ENCODE measurements around the gene GPC5.

Gene GPC5

GRCh38 chr13:91598655-91599054, 200.2 kb downstream of the GPC5 start:
- no peak for DNase-seq

- DNase-seq, result no peak
Measured at GRCh38 chr13:91601273-91601672, 202.9 kb downstream of the GPC5 start.

- no peak for DNase-seq
Measured at GRCh38 chr13:91601807-91602206, 203.4 kb downstream of the GPC5 start.

- DNase-seq, result no peak
Measured at GRCh38 chr13:91609353-91609752, 210.9 kb downstream of the GPC5 start.

GRCh38 chr13:91618315-91618714, 219.9 kb downstream of the GPC5 start:
- DNase-seq, result no peak

- no peak for DNase-seq
Measured at GRCh38 chr13:91620670-91621141, 222.3 kb downstream of the GPC5 start.

GRCh38 chr13:91621161-91621560, 222.7 kb downstream of the GPC5 start:
- DNase-seq, result no peak

- DNase-seq, result no peak
Measured at GRCh38 chr13:91621963-91622362, 223.5 kb downstream of the GPC5 start.

GRCh38 chr13:91622778-91623550, 224.5 kb downstream of the GPC5 start:
- DNase-seq, result no peak

- no peak for DNase-seq
Measured at GRCh38 chr13:91627952-91628739, 229.7 kb downstream of the GPC5 start.

- no peak for DNase-seq
Measured at GRCh38 chr13:91630946-91631345, 232.5 kb downstream of the GPC5 start.

- no peak for DNase-seq
Measured at GRCh38 chr13:91632086-91632485, 233.7 kb downstream of the GPC5 start.

- no peak for DNase-seq
Measured at GRCh38 chr13:91639330-91639729, 240.9 kb downstream of the GPC5 start.

- DNase-seq, result no peak
Measured at GRCh38 chr13:91643394-91643793, 245.0 kb downstream of the GPC5 start.

GRCh38 chr13:91644806-91645205, 246.4 kb downstream of the GPC5 start:
- no peak for DNase-seq

- DNase-seq, result no peak
Measured at GRCh38 chr13:91647361-91647990, 249.1 kb downstream of the GPC5 start.

GRCh38 chr13:91648012-91648411, 249.6 kb downstream of the GPC5 start:
- DNase-seq, result no peak

GRCh38 chr13:91649456-91649855, 251.0 kb downstream of the GPC5 start:
- DNase-seq, result no peak

- DNase-seq, result no peak
Measured at GRCh38 chr13:91652404-91653301, 254.2 kb downstream of the GPC5 start.

- DNase-seq, result no peak
Measured at GRCh38 chr13:91655731-91656130, 257.3 kb downstream of the GPC5 start.

- DNase-seq, result no peak
Measured at GRCh38 chr13:91657283-91657682, 258.9 kb downstream of the GPC5 start.

GRCh38 chr13:91659256-91660075, 261.0 kb downstream of the GPC5 start:
- no peak for DNase-seq

All from activated T-cell treated with anti-CD3 and anti-CD28 coated beads for 4 hours (primary cell).